Fibroblast of skin of left quadriceps (primary cell): Measurements from ENCODE around the gene KRTAP5-9.
"Not testable (repeated sequence)": the region's sequence is repeated elsewhere in the genome, so short reads cannot be mapped to it uniquely, and the experiment has no call there.

Experiments
- DNase-seq, 2 experiments: peaks; one replicate each; pipeline ENCODE4 v3.0.0-alpha.2; 2013; ENCODE audit warnings: low read depth in 2 of 2

The KRTAP5-9 gene

DNA sequence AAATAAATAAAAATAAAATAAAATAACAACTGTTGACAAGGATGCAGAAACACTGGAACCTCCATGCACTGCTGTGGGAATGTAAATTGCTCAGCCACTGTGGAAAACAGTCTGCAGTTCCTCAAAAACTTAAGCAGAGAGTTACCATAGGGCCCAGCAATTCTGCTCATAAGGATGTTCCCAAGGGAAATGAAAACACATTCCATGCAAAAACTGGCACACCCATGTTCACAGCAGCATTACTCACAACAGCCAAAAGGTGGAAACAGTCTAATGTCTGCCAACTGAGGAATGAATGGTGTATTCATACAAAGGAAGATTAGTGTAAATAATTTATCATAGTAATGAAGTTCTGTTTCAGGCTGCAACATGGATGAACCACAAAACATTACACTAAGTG, 13.9 kb downstream of the KRTAP5-9 start:
- DNase-seq, result no peak

DNA sequence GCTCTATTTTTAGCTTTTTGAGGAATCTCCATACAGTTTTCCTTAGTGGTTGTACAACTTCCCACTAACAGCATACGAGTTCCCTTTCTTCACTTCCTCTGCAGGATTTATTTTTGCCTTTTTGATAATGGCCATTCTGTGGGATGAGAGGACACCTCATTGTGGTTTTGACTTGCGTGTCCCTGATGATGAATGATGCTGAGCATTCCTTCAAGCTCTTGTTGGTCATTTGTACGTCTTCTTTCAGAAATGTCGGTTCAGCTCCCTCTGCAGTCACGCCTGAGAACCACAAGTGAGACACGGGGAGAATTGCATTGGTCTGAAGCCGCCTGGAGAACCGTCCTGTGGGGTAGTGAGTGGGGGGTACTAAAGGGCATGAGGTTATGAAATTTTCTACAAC, 15.2 kb downstream of the KRTAP5-9 start:
- DNase-seq, result peak in 1 of 2 experiments; percentile 5

DNA sequence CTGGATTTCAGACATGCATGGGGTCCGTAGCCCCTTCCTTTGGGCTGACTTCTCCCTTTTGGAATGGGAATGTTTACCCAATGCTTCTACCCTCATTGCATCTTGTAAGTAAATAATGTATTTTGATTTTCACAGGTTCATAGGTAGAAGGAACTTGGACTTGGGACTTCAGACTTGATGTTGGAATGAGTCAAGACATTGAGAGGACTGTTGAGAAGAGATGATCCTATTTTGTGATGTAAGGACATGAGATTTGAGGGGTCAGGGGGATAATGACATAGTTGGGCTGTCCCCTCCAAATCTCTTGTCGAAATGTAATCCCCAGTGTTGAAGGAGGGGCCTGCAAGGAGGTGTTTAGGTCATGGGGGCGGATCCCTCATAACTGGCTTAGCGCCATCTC, 16.2 kb downstream of the KRTAP5-9 start:
- DNase-seq, result no peak

DNA sequence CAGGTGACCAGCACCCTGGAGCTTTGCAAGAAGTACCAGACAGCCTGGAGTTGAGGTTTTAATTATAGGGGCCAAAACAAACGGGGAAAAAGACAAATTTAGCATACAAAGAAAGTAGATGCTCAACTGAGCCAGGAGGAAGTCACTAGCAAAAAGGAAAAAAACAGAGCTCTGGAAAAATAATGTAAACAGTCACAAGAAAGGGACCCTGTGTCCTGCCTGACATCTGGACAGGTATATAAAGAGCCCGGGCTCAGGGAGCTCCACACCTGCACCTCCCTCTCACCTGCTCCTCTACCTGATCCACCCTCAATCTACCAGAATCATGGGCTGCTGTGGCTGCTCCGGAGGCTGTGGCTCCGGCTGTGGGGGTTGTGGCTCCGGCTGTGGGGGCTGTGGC, 17.0 kb downstream of the KRTAP5-9 start, which contains the start of gene KRTAP5-10:
TSS of gene KRTAP5-10 (plus strand) at position 301 of the 400 bp plus-strand sequence. CDS start at position 326, 25 bp downstream.
- no peak for DNase-seq

DNA sequence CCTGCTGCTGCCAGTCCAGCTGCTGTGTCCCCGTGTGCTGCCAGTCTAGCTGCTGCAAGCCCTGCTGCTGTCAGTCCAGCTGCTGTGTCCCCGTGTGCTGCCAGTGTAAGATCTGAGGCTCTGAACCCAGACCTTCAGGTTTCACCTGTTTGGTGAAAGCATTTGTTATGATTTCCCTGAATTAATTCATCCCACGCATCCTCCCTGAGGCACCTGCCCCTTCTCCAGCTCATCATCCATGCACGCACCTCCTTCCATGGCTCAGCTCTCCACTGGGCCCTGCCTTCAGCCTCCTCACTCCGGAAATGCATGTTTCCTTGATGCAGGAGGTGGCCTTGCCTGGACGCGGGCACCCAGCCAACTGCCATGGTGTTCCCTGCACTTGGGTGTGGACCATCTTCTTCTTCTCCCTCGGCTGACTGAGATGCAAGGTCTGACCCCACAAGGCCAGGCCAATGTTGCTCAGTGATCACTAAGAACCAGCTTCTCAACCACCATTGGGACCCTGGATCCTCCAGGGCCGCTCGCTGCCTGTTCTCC, 17.9 kb downstream of the KRTAP5-9 start:
- DNase-seq, result no peak

DNA sequence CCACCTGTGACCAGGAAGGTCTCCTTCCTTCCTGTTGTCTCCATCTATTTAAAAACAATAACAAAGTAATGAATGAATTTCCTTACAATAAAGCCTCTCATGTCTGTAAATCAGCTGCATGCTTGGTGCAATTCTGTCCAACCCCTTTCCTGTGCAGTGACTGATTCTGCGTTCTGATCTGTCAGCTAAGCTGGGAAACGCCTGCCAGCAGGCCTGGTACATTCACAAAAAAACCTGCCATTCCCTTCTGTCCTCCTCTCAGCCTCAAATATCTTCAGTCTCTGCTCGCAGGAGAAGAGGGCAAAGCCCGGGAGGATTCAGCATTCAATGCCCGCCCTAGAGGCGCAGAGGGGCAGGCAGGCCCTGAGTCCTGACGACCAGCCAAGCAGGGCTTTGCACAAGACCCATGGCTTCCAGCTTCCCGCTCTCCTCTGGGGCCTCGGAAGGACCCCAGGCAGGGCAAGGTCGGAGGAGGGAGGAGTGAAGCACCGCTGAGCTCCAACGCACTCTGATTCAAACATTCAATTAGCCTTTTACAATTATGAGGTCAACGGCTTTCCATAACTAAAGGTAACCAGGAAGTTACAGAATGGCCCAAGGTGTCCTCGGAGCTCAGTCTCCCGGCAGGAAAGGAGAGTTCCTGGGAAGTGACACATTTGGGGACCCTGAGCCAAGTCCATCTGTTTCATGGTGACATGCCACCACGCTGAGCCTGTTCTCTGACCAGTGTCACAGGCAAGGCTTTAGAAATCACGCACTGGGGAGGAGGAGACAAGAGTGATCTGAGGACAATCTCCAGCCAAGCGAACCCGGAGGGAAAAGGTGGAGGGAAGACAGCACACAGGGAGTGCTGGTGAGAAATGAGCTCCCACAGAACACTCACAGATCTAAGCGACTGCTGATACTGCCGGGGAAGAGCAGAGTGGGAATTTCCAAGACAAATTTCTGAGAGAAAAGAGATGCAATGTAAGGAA, 18.7 kb downstream of the KRTAP5-9 start:
- DNase-seq, result not testable (repeated sequence)

DNA sequence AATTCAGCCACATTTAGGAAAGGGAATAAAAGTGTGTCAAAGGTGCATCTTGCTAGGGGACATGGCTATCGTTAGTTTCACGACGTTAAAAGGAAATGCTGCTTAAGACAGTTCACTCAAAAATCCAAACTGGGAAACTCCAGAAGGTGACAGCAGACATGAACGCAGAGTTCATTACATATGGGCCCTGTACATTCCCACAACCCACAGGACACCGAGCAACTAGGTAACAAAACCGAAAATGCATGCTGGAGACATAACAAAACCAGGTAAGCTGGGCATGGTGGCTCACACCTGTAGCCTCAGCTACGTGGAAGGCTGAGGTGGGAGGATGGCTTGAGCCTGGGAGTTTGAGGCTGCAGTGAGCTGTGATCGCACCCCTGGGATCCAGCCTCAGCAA, 19.4 kb downstream of the KRTAP5-9 start:
- DNase-seq, result not testable (repeated sequence)

DNA sequence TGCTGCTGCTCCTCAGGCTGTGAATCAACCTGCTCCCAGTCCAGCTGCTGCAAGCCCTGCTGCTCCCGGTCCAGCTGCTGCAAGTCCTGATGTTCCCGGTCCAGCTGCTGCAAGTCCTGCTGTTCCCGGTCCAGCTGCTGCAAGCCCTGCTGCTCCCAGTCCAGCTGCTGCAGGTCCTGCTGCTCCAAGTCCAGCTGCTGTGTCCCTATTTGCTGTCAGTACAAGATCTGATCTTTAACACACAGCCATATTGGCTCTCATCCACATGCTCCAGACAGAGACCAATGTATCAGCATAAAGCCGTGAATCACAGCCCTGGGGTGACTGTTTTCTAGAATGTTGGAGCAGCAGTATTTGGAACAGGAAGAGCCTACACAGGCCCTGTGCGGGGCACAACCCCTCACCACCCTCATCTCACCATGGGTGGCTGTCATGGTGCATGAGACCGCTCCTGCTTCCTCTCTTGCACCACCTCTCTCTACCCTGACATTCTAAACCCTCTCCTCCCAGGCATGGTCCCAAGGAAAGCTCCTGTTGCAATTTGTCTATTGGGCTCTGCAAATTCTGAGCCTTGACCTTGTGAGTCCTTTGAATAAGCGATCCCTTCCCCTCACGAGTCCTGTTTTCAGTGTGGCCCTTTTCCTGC, 20.6 kb downstream of the KRTAP5-9 start:
- DNase-seq, result no peak

DNA sequence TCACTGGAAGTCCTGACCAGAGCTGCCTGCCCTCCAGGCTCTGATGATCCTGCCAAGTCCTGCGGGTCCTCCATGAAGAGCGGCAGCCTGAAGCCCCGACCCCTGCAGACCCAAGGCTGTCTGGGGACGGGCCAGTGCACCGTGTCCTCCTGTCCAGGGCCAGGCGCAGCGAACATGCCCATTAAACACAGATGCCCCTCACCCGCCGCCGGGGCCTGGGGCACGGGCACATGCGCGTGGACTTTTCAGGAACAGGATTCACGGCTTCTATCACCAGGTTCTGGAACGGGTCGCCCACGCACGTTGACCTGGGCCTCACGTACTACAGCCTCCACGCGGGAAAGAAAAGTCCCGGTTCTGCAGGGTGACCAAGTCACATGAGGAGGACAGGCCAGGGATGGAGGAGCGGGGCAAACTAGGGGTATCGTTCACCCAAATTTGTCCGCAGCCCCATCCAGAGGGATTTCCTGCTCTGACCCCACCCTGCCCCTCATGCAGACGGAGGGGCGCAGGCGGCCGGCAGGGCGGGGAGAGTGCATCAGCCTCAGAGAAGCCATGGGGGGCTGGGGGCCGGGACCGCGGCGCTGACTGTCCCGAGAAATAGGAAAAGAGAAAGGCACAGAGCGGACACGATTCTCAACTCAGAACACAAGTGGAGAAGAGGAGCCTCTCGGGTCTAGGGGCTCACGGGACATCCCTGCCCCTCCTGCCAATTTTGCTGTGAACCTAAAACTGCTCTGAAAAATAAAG, 23.1 kb downstream of the KRTAP5-9 start:
- DNase-seq, result not testable (repeated sequence)

DNA sequence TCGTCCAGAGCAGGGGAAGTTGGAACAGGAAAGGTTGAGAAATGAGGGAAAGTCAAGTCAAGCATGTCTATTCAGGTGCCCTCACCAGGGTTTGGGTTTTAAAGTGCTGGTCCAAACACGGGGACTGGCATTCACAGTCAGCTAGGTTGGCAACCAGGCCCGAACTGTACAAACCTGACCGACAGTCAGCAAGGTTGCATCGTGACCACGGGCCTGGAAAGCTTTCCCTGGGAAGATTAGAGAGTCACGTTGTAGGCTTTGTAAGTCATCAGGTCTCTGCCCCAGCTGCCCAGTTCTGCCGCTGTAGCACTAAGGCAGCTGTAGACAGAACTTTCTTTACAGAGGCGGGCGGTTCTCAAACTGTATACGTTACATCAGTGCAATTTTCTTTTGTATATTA, 24.6 kb downstream of the KRTAP5-9 start:
- DNase-seq, result no peak

DNA sequence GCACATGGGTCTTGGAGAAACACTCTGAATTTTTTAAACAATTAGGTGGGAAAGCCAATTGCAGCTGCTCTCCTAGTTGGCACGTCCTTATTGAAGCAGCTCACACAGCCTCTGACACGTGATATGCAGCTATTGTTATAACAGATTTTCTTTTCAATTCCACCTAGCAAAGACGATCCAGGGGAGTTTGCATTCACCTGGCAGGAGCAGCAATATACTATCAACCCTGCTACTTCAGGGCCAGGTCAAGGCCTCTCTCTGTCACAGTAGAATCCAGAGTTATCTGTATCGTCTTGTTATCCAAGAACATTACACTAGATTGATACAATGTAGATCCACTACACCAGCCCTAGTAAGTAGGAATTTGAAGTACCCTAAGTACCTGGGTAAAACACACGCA, 26.2 kb downstream of the KRTAP5-9 start:
- no peak for DNase-seq

DNA sequence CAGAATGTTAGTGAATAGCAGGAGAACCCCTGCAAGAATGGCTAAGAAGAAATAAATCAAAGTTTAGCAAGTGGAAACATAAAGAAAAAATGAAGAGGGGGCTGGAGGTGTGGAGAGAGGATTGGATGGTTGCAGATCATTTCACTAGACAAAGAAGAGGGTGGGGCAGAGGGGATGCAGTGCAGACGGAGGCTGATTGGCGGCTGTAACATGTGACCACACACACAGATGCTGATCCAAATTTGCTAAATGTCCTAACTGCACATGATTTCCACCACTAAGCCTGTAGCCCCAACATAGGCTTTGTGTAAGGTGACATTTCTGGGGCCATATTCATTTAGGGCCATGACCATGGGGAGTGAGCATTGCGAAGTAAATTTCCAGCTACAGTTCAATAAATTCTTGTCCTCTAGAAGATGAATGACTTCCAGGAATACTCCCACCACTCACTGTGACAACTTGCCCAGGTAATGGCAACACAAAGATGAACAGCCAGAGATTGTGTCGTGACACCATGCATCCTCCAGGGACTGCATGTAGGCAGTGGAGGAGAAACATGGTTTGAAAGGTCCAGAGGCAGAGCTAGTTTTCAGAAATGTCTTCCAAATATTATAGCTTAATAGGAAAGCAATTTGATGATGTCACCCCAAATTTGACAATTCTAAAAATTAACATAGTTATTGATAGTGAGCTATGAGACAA, 27.7 kb downstream of the KRTAP5-9 start:
- no peak for DNase-seq

DNA sequence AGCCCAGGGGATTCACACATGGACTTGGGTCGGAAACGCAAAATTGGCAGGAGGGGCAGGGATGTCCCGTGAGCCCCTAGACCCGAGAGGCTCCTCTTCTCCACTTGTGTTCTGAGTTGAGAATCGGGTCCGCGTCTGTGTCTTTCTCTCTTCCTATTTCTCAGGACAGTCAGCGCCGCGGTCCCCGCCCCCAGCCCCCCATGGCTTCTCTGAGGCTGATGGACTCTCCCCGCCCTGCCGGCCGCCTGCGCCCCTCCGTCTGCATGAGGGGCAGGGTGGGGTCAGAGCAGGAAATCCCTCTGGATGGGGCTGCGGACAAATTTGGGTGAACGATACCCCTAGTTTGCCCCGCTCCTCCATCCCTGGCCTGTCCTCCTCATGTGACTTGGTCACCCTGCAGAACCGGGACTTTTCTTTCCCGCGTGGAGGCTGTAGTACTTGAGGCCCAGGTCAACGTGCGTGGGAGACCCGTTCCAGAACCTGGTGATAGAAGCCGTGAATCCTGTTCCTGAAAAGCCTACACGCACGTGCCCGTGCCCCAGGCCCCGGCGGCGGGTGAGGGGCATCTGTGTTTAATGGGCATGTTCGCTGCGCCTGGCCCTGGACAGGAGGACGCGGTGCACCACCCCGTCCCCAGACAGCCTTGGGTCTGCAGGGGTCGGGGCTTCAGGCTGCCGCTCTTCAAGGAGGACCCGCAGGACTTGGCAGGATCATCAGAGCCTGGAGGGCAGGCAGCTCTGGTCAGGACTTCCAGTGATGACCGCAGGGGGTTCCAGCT, 28.7 kb downstream of the KRTAP5-9 start:
- not testable (repeated sequence) for DNase-seq

DNA sequence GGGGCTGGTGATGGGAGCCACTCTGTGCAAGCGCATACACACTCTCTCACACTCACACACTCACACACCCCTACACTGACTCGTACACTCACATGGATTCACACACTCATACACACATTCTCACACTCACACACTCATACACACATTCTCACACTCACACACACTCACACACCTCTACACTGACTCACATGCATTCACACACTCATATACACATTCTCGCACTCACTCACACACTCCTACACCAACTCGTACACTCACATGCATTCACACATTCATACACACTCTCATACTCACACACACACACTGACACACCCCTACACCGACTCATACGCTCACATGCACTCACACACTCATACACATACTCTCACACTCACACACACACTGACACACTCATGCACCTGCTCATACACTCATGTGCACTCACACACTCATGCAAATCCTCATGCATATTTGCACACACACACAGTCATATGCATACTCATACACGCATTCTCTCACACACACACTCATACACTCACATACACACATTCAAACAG, 29.3 kb downstream of the KRTAP5-9 start:
- no peak for DNase-seq

DNA sequence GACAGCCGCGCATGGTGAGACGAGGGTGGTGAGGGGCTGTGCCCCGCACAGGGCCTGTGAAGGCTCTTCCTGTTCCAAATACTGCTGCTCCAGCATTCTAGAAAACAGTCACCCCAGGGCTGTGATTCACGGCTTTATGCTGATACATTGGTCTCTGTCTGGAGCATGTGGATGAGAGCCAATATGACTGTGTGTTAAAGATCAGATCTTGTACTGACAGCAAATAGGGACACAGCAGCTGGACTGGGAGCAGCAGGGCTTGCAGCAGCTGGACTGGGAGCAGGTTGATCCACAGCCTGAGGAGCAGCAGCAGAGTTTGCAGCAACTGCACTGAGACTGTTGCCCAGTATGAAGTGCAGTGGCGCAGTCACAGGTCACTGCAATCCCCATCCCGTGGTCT, 31.3 kb downstream of the KRTAP5-9 start:
- DNase-seq, result not testable (repeated sequence)

DNA sequence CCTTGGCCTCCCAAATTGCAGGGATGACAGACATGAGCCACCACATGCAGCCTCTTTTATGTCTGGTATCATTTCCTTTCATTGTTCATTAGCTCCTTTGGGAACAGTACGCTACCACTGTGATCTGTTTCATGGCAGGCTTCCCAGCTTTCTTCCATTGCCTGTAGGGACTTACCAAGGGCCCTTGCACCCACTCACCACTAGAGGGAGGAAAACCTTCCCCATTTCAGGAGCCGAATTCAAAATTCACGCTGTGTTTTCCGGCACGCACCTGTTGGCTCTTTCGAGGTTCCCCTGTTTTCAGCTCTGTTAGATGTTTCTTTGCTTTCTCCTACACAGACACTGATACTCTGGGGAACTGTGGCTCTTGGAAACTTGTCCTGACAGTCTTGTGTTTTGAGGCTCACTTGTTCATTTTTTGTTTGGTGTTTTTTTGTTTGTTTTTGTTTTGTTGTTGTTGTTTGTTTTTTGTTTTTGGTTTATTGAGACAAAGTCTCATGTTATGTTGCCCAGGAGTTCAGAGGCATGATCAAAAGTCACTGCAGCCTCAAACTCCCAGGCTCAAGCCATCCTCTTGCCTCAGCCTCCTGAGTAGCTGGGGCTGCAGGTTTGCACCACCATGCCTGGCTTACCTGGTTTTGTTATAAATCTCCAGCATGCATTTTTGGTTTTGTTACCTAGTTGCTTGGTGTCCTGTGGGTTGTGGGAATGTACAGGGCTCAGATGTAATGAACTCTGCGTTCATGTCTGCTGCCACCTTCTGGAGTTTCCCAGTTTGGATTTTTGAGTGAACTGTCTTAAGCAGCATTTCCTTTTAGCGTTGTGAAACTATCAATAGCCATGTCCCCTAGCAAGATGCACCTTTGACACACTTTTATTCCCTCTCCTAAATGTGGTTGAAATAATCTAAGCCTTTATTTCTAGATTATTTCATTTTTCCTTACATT, 32.1 kb downstream of the KRTAP5-9 start:
- peak; percentile 31 to 44 for DNase-seq

DNA sequence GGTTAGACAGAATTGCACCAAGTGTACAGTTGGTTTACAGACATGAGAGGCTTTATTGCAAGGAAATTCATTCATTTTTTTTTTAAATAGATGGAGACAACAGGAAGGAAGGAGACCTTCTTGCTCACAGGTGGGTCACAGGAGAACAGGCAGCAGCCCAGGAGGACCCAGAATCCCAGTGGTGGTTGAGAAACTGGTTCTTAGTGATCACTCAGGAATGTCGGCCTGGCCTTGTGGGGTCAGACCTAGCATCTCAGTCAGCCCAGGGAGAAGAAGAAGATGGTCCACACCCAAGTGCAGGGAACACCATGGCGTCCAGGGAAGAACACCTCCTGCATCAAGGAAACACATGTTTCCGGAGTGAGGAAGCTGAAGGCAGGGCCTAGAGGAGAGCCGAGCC, 33.6 kb downstream of the KRTAP5-9 start:
- no peak for DNase-seq

DNA sequence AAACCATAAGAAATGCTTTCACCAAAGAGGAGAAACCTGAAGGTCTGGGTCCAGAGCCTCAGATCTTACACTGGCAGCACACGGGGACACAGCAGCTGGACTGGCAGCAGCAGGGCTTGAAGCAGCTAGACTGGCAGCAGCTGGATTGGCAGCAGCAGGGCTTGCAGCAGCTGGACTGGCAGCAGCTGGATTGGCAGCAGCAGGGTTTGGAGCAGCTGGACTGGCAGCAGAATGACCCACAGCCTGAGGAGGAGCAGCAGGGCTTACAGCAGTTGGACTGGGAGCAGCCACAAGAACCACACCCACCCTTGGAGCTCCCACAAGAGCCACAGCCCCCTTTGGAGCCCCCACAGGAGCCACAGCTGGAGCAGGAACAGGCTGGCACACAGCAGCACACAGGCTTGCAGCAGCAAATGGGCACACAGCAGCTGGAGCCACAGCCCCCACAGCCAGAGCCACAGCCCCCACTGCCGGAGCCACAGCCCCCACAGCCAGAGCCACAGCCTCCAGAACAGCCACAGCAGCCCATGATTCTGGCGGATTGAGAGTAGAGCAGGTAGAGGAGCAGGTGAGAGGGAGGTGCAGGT, 34.2 kb downstream of the KRTAP5-9 start, which contains the start of gene KRTAP5-11:
TSS of gene KRTAP5-11 (minus strand) at position 567 of the 587 bp plus-strand sequence. CDS start at position 529, 38 bp downstream.
- DNase-seq, result no peak
